ENCODE measurements around the gene ACTN1.
"Not testable (repeated sequence)": the region's sequence is repeated elsewhere in the genome, so short reads cannot be mapped to it uniquely, and the experiment has no call there.

The ACTN1 gene

DNA sequence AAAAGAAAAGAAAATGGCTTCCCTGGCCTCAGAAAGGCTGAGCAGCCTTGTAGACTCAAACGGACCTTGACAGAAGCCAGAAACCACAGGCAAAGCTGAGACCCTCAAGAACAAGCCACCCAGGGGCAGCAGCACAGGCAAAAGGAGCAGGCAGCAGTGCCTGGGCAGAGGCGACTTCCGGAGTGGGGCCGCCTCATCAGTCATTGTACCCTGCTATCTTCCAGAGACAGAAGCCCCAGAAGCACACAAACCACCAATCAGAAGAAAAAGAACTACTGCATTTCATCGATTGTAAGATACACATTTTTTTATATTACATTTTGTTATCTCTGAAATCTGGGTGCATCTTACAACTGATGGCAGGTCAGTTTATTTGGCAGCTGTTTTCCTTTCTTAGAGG, 128.0 kb downstream of the ACTN1 start:
- DNase-seq: no peak

DNA sequence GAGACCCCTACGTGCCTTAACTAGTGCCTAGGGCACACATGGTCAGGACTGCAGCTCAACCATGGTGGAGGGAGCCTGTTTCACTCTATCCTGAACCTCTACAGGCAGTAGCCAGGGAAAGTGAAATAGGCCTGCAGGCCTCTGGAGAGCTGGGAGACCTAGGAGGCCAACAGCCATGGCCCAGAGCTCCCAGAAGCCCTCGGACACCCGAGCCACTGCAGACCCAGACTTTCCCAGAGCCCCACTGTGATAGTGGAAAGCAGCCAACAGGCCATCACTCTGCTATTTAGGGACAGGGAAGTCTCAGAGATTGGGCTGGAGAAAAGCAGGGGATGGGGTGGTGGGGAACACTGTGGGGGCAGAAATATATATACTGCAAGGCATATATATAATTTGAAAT, 129.7 kb downstream of the ACTN1 start:
- no peak for DNase-seq

DNA sequence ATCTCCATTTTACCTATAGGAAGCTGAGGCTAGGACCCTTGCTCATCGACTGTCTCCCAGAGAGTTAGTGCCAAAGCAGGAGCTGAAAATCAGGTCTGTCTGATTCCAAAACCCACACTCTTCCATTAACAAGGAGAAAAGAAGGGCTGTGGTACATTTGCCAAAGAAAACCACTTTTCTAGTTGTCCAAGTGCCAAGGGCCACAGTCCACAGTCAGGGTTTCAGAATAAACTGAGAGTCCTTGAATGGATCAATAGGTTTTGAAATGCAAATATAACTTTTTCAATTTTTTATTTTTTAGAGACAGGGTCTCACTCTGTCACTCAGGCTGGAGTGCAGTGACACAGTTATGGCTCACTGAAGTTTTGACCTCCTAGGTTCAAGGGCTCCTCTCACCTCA, 130.8 kb downstream of the ACTN1 start:
- no peak for DNase-seq

DNA sequence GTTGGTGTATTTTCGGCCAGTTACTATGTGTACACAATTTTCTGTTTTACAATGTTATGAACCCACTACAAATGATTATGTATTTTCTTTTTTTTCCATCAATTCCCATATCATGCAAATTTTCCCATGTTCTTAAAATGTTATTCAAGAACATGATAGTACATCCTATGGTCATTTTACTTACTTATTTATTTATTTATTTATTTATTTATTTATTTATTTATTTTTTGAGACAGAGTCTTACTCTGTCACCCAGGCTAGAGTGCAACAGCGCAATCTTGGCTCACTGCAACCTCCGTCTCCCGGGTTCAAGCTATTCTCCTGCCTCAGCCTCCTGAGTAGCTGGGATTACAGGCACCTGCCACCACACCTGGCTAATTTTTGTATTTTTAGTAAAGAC, 131.5 kb downstream of the ACTN1 start:
- not testable (repeated sequence) for DNase-seq

DNA sequence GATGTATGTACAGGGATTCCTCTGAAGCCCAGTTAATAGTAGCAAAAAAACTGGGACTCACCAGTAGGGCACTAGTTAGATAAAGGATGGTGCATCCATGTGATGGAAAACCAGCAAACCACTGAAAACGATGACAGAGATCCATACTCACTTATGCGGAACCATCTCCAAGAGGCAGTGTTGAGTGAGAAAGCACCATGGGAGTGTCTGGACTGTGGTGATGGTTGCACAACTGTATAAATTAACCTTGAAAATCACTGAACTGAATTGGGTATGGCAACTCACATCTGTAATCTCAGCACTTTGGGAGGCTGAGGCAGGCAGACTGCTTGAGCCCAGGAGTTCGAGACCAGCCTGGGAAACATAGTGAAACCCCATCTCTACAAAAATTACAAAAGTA, 132.6 kb downstream of the ACTN1 start:
- no peak for DNase-seq

DNA sequence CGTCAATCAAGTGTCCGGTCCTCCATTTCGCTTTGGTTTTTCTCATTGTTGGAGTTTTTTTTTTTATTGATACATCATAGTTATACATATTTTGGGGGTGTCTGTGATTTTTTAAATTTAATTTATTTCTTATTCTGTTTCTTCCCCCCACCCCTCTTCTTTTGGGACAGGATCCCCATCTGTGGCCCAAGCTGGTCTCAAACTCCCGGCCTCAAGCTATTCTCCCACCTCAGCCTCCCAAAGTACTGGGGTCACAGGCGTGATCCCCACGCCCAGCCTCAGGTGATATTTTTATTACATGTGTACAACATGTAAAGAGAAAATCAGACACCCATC, 134.9 kb downstream of the ACTN1 start:
- no peak for DNase-seq

DNA sequence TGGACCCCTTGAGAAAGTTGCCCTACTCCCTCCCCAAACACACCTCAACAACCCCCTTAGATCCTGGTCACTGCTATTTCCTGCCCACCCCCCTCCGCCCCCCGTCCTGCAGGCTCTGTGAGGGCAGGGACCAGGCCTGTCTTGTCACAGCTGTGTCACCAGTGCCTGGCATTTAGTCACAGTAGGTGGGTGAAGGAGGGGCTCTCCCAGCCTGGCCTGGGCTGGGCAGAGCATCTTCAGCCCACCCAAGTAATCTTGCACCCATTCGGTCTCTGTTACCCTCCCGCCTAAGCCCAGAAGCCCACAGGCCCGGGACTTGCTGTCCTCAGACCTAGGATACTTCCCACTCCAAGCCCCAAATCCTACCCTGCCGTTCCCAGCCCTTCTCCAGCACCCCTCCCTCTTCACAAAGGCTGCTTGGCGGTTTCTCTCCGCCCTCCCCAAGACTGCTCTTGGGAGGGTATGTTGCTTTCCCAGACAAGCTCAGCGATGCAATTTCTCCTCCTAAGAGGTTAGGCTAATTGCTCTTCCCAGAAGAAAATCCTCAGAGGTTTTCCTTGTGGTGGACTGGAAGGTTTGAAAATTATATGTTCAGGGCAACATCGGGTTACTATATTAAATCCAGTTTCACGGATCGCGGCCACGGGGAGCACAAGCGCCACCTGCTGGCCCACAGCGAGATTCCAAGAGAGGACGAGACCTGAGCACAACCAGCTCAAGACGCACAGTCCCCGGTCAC, 135.5 kb downstream of the ACTN1 start:
- peak; percentile 66 for DNase-seq

DNA sequence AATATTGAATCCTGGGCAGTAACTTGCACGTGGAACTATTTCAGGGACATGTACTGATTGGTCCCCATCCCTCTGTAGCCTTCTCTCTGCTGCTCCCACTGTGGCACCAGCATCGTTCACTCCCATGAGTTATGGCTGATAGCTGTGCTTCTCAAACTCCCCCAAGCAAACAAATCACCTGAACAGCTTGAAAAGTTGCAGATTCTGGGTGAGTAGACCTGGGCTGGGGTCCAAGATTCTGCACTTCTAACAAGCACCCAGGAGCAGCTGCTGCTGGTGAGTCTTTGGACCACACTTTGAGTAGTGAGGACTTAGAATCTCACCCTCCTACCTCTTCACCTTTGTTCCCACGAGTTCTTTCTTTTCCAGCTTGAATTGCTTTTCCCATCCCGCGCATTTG, 136.8 kb downstream of the ACTN1 start:
- DNase-seq: no peak

DNA sequence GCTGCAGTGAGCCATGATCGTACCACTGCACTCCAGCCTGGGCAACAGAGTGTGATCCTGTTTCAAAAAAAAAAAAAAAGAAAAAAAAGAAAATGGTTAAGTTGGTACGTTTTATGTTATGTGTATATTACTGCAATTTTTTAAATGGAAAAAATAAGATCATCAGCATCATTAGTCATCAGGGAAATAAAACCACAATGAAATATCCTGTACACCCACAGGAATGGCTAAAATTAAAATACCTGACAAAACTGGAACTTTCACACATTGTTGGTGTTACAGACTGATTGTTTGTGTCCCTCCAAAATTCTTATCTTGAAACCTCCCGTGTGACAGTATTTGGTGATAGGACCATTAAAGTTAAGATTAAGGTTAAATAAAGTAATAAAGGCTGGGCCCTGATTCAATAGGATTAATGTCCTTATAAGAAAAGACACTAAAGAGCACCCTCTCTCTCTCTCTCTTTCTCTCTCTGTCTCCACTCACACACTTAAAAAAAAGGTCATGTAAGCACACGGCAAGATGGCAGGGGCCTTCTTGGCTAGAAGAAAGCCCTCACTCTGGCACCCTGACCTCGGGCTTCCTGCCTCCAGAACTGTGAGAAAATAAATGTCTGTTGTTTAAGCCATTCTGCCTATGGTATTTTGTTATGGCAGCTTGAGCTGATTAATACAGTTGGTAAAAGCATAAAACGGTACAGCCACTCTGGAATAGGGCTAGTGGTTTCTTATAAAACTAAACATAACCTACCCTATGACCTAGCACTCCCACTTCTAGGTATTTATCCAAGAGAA, 137.9 kb downstream of the ACTN1 start:
- no peak for DNase-seq

DNA sequence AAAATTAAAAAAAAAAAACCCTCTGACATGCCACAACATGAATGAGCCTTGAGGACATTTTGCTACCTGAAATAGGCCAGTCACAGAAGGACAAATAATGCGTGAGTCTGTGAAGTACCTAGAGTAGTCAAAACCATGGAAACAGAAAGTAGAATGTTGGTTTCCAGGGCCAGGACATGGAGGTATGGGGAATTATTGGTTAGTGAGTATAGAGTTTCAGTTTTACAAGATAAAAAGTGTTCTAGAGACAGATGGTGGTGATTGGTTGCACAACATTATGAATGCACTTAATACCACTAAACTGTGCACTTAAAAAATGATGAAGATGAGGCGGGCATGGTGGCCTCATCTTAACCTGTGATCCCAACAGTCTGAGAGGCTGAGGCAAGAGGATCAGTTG, 138.6 kb downstream of the ACTN1 start:
- DNase-seq: no peak

DNA sequence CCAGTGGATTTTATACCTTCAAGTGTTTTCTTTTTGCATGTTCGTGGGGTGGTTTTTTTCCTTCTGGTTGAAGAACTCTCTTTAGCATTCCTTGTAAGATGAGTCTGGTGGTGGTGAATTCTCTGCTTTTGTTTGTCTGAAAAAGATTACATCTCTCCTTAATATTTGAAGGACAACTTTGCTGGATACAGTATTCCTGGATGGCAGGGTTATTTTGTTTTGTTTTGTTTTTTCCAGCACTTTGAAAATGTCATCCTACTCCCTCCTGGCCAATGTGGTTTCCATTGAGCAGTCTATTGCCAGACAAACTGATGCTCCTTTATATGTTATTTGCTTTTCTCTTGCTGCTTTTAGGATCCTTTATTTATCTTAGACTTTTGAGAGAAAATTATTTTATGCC, 143.0 kb downstream of the ACTN1 start:
- no peak for DNase-seq

DNA sequence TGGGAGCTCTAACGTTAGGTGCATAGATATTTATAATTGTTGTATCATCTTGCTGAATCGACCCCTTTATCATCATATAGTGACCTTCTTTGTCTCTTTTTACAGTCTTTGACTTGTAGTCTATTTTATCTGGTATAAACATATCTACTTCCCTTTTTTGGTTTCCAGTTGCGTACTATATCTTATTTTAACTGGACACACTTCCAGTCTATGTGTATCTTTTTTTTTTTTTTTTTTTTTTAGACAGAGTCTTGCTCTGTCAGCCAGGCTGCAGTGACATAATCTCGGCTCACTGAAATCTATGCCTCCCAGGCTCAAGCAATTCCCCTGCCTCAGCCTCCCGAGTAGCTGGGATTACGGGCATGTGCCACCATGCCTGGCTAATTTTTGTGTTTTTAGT, 144.3 kb downstream of the ACTN1 start:
- no peak for DNase-seq

DNA sequence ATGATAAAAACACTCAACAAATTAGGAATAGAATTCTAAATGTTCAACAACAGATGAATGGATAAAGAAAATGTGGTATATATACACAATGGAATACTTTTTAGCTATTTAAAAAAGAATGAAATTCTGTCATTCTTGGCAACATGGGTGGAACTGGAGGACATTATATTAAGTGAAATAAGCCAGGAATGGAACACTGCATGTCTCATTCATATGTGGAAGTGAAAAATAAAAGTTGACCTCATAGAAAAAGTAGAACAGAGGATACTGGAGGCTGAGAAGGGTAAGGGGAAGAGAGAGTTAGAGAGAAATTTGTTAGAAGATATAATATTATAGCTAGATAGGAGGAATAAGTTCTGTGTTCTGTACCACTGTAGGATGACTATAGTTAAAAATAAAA, 150.4 kb downstream of the ACTN1 start:
- DNase-seq: no peak

DNA sequence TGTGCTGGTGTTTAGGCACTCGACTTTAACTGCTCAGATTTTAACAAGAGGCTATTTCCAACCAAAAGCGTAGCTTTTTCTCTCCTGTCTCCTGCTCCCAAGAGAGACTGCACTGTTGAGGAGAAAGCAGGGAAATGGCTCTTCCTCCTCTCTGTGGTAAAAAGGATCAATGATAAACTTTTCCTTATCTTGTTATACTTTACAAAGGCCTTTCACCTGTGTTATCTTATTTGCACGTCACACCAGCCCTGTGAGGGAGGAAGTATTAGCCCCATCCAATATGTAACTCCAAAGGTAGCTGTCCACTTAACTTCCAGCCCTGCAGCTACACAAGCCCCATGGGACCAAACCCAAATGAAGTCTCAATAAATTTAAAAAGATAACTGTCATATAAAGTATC, 153.4 kb downstream of the ACTN1 start:
- no peak for DNase-seq

DNA sequence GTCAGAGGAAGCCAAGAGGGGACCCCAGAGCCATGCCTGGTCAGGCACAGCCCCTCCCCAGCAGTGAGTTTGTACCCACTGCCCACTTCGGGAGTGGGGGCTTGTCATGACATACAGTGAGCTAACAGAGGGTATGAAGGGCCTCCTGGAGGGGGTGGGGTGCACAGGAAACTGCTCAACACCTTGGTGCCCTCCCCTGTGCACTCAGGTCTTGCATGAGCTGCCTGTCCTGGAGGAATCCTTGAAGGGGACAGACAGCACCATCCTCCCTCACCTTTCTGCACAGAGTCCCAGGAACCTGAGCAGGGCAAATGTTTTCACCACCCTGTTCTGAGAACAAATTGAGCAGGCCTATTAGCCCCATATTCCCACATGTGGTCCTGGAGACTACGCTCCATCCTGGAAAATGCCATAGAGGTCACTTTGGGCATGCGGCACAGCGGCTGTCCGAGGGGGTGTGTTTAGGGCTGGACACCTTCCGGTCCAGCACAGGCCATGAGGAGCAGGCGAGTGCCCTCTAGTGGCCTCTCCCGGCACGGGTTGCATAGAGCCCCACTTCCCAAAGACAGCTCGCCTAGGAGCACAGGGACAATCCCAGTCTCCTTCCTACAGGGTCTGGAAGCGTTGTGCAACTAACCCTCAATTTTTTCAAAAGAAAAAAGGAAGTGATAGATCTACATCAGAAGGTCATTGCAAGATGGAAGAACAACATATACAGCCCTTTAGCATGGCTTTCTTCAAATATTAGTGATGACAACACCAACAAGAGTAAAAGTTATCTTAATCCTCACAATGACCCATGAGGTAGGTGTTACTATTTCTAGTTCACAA, 154.4 kb downstream of the ACTN1 start:
- DNase-seq: peak; percentile 89

DNA sequence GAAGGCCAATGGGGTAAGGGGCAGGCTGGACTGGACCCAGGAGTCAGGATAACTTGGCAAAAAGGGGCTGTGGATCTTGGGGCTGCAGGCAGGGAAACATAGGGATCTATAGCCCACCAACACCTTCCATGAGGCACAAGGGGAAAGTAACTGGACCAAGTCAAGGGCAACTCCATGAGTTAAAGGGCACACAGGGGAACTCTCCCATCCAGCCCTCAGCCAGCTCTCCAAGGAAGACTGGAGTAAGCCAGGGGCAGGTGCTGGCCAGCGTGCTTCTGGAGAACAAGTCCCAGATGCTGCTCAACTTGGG, 154.9 kb downstream of the ACTN1 start:
- no peak for DNase-seq

Data from NCI-H82 (cell line).